Peyer's patch (tissue), 4 donors: ENCODE results near the gene AMFR.

Experiments used
- POLR2A ChIP-seq, 2 donors: fragments of 450-650 bp; IDR thresholded peaks; one replicate each; pipeline ENCODE4 v1.5.1; 2017; ENCODE audit warnings: antibody characterized with exemption in 2 of 2, mild to moderate bottlenecking in 2 of 2, moderate library complexity in 2 of 2
- TF ChIP-seq, protein P1 (sequence below), 6 experiments: fragments of 450-650 bp in 4 of 6; fragments of 200-600 bp in 2 of 6; sonication (generic) in 1 of 6; IDR thresholded peaks; one replicate each; pipeline ENCODE4 v1.5.1; 2017 to 2019; ENCODE audit warnings: antibody characterized with exemption in 6 of 6, mild to moderate bottlenecking in 3 of 6, moderate library complexity in 1 of 6

DNA sequence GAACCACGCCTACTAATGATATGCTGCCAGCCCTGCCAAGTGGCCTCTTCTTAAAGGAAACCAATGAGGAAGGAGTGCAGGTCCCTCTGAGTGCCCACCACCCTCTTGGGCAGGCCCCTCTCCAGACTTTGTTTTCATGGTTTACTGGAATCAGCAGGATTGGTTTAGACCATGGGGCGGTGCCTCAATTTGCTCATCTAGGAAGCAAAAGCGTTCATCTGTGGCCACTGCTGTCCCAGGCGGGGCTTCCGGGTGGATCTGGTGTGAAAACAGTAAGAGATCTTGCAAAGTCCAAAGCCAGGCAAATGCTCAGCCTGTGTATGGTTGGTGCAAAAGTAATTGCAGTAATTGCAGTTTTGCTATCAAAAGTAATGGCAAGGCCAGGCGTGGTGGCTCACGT, 71.3 kb downstream of the AMFR start:
- no peak for TF ChIP-seq POLR2A (IDR thresholded peaks at IDR 0.05)
- TF ChIP-seq, protein P1, sequence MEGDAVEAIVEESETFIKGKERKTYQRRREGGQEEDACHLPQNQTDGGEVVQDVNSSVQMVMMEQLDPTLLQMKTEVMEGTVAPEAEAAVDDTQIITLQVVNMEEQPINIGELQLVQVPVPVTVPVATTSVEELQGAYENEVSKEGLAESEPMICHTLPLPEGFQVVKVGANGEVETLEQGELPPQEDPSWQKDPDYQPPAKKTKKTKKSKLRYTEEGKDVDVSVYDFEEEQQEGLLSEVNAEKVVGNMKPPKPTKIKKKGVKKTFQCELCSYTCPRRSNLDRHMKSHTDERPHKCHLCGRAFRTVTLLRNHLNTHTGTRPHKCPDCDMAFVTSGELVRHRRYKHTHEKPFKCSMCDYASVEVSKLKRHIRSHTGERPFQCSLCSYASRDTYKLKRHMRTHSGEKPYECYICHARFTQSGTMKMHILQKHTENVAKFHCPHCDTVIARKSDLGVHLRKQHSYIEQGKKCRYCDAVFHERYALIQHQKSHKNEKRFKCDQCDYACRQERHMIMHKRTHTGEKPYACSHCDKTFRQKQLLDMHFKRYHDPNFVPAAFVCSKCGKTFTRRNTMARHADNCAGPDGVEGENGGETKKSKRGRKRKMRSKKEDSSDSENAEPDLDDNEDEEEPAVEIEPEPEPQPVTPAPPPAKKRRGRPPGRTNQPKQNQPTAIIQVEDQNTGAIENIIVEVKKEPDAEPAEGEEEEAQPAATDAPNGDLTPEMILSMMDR (IDR thresholded peaks at IDR 0.05) = no peak
